SU-DHL-6 (cell line): ENCODE results near the gene FHOD3.

ENCODE experiments used
- H2AFZ ChIP-seq: fragments of 200-600 bp; sonication (generic); 2 replicates; pipeline ENCODE4 v1.6.1; 2014; ENCODE audit warnings: low read depth, mild to moderate bottlenecking, moderate library complexity, mixed read lengths, antibody characterized with exemption, low read length; ENCODE audit not compliant: severe bottlenecking
- H3F3A ChIP-seq: fragments of 200-600 bp; shearing (Covaris generic); 2 replicates; pipeline ENCODE4 v1.6.0; 2016; ENCODE audit warnings: antibody characterized with exemption, mild to moderate bottlenecking; ENCODE audit not compliant: insufficient read depth
- H3K27ac ChIP-seq: fragments of 200-600 bp; sonication (generic); 2 replicates; pipeline ENCODE4 v1.5.1; 2016; ENCODE audit warnings: low read depth, mild to moderate bottlenecking, low read length, moderate library complexity, mixed read lengths
- H3K27me3 ChIP-seq: fragments of 200-600 bp; sonication (generic), shearing (Covaris generic); 2 replicates; pipeline ENCODE4 v1.6.0; 2014; ENCODE audit warnings: mild to moderate bottlenecking, low read length
- H3K36me3 ChIP-seq: fragments of 200-600 bp; sonication (generic); 2 replicates; pipeline ENCODE4 v1.6.1; 2014; ENCODE audit warnings: mild to moderate bottlenecking, low read length, mixed read lengths
- H3K4me2 ChIP-seq: fragments of 300-600, 200-600 bp; shearing (Covaris generic), sonication (generic); 2 replicates; pipeline ENCODE4 v1.6.0; 2014; ENCODE audit warnings: low read length, low read depth, mild to moderate bottlenecking; ENCODE audit not compliant: poor library complexity, severe bottlenecking
- H3K4me3 ChIP-seq: fragments of 200-600 bp; sonication (generic); 2 replicates; pipeline ENCODE4 v1.5.1; 2014; ENCODE audit warnings: antibody characterized with exemption, low read length, mild to moderate bottlenecking, mixed read lengths; ENCODE audit not compliant: insufficient read depth, poor library complexity, severe bottlenecking
- H3K79me2 ChIP-seq: fragments of 200-600 bp; sonication (generic); 2 replicates; pipeline ENCODE4 v1.6.1; 2014; ENCODE audit warnings: mild to moderate bottlenecking, low read length, moderate library complexity; ENCODE audit not compliant: insufficient read depth
- H3K9ac ChIP-seq: fragments of 200-600 bp; sonication (generic); 2 replicates; pipeline ENCODE4 v1.7.0; 2014; ENCODE audit warnings: mild to moderate bottlenecking, low read length
- H3K9me2 ChIP-seq: fragments of 200-600 bp; sonication (generic); replicated peaks from 2 replicates; pipeline ENCODE4 v1.6.1; 2014; ENCODE audit warnings: low read length; ENCODE audit not compliant: insufficient read depth
- H3K9me3 ChIP-seq: fragments of 200-600 bp; sonication (generic); 2 replicates; pipeline ENCODE4 v1.6.1; 2014; ENCODE audit warnings: low read length, mixed read lengths; ENCODE audit not compliant: insufficient read depth
- H4K20me1 ChIP-seq: fragments of 200-600 bp; sonication (generic); 2 replicates; pipeline ENCODE4 v1.6.1; 2014; ENCODE audit warnings: low read depth, mild to moderate bottlenecking, antibody characterized with exemption, low read length, moderate library complexity, mixed read lengths
- EZH2phosphoT487 ChIP-seq: fragments of 200-600 bp; sonication (generic), shearing (Covaris generic); conservative IDR thresholded peaks from 2 replicates; pipeline ENCODE4 v1.6.1; 2018; ENCODE audit warnings: mild to moderate bottlenecking, antibody characterized with exemption, low read length, moderate library complexity, mixed read lengths
- TF ChIP-seq, protein P1 (sequence below): fragments of 200-600 bp; sonication (generic); IDR thresholded peaks from one replicate; pipeline ENCODE4 v1.5.1; 2017; ENCODE audit warnings: antibody characterized with exemption, mild to moderate bottlenecking, low read length, moderate library complexity; ENCODE audit not compliant: insufficient read depth, poor library complexity, severe bottlenecking

FHOD3 gene

GRCh38 chr18:36600548-36600947, 303.0 kb downstream of the FHOD3 start:
- H3K4me2 ChIP-seq: no peak overlapping the region
- TF ChIP-seq EZH2phosphoT487: no peak
- TF ChIP-seq, protein P1, sequence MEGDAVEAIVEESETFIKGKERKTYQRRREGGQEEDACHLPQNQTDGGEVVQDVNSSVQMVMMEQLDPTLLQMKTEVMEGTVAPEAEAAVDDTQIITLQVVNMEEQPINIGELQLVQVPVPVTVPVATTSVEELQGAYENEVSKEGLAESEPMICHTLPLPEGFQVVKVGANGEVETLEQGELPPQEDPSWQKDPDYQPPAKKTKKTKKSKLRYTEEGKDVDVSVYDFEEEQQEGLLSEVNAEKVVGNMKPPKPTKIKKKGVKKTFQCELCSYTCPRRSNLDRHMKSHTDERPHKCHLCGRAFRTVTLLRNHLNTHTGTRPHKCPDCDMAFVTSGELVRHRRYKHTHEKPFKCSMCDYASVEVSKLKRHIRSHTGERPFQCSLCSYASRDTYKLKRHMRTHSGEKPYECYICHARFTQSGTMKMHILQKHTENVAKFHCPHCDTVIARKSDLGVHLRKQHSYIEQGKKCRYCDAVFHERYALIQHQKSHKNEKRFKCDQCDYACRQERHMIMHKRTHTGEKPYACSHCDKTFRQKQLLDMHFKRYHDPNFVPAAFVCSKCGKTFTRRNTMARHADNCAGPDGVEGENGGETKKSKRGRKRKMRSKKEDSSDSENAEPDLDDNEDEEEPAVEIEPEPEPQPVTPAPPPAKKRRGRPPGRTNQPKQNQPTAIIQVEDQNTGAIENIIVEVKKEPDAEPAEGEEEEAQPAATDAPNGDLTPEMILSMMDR: no peak
- H3K4me3 ChIP-seq: no peak overlapping the region
- no peak overlapping the region for H3K27ac ChIP-seq
- H3F3A ChIP-seq: no peaks in the 10 kb centered on the region
- no peaks in the 10 kb centered on the region for H3K9me2 ChIP-seq
- H3K27me3 ChIP-seq: no peaks in the 10 kb centered on the region
- no peak overlapping the region for H2AFZ ChIP-seq
- no peaks in the 10 kb centered on the region for H3K9me3 ChIP-seq
- no peaks in the 10 kb centered on the region for H3K79me2 ChIP-seq
- H4K20me1 ChIP-seq: no peaks in the 10 kb centered on the region
- no peak overlapping the region for H3K9ac ChIP-seq
- no peaks in the 10 kb centered on the region for H3K36me3 ChIP-seq

DNA sequence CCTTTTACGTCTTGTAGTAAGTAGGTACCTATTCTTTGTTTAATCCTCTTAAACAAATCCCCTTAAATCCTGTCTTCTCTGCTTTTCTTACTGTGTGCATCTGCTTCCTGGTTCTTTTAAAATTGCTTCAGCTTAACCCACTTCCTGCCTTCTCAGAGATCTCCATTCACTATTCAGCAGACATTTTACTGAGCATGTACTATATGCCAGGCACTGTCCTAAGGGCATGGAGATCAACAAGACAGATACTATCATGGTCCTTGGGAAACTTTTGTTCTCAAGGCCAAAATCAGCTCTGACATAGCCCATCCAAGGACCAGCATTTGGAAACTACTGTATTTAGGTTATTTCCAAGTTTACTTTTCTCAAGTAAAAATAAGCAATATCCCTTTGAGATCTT, 303.8 kb downstream of the FHOD3 start:
- H3K4me2 ChIP-seq: no peak overlapping the region
- no peaks in the 10 kb centered on the region for H3K9me3 ChIP-seq
- H3K4me3 ChIP-seq: no peak overlapping the region
- H3K36me3 ChIP-seq: no peaks in the 10 kb centered on the region
- no peak overlapping the region for H3K9ac ChIP-seq
- no peaks in the 10 kb centered on the region for H4K20me1 ChIP-seq
- no peaks in the 10 kb centered on the region for H3K9me2 ChIP-seq
- no peak overlapping the region for H2AFZ ChIP-seq
- no peak overlapping the region for H3K27ac ChIP-seq
- TF ChIP-seq EZH2phosphoT487: no peak
- TF ChIP-seq, protein P1: no peak
- H3F3A ChIP-seq: no peaks in the 10 kb centered on the region
- no peaks in the 10 kb centered on the region for H3K79me2 ChIP-seq
- no peaks in the 10 kb centered on the region for H3K27me3 ChIP-seq

DNA sequence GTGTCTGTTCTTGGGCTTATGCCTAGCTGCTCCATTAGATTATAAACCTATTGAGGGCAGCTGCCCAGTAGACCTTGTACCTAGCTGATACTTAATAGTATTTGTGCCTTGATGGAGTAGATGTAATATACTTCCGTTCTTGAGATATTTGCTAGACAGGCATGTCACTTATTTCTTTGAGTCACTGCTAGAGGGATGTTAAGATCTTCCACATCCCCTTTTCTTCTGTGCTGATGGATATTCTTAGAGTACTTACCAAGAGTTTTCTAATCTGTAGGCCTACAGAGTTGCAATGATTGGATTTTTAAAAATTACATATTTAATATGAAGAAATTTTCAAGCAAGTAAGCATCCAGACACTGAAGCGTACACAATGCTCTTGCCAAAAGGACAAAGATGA, 304.6 kb downstream of the FHOD3 start:
- Histone ChIP-seq H3K9ac (no peak overlapping the region), H3K36me3 (no peaks in the 10 kb centered on the region), H3K4me3 (no peak overlapping the region), H3K27ac (no peak overlapping the region), H3K79me2 (no peaks in the 10 kb centered on the region), H3K27me3 (no peaks in the 10 kb centered on the region), H3F3A (no peaks in the 10 kb centered on the region), H3K9me3 (no peaks in the 10 kb centered on the region), H4K20me1 (no peaks in the 10 kb centered on the region), H3K4me2 (no peak overlapping the region), H2AFZ (no peak overlapping the region), H3K9me2 (no peaks in the 10 kb centered on the region)
- TF ChIP-seq EZH2phosphoT487: no peak
- TF ChIP-seq, protein P1: no peak

GRCh38 chr18:36602620-36603019, 305.1 kb downstream of the FHOD3 start:
- Histone ChIP-seq H4K20me1 (no peaks in the 10 kb centered on the region), H3K4me2 (no peak overlapping the region), H3K27ac (no peak overlapping the region), H3K9me2 (no peaks in the 10 kb centered on the region), H3K9ac (no peak overlapping the region), H3K27me3 (no peaks in the 10 kb centered on the region), H3K4me3 (no peak overlapping the region), H3K36me3 (no peaks in the 10 kb centered on the region), H3K9me3 (no peaks in the 10 kb centered on the region), H2AFZ (no peak overlapping the region), H3F3A (no peaks in the 10 kb centered on the region), H3K79me2 (no peaks in the 10 kb centered on the region)
- no peak for TF ChIP-seq EZH2phosphoT487
- TF ChIP-seq, protein P1: no peak
